Sigmoid colon (tissue), 7 donors: Measurements from ENCODE around the gene GPX3. TPM values are rescaled to one million over a fixed set of nuclear protein-coding genes. Genes with fewer than 3 reads are reported as not detected.

Experiments
- DNase-seq: peaks from one replicate; pipeline ENCODE4 v3.0.0-alpha.2; 2019
- H3K27ac ChIP-seq, 4 donors: fragments of 200-600 bp; sonication (generic); one replicate each; pipeline ENCODE4 v1.5.1; 2016 to 2019; ENCODE audit warnings: mild to moderate bottlenecking in 1 of 4
- H3K27me3 ChIP-seq, 3 donors: fragments of 200-600 bp; sonication (generic); one replicate each; pipeline ENCODE4 v1.5.1; 2019; ENCODE audit warnings: mild to moderate bottlenecking in 1 of 3
- H3K36me3 ChIP-seq, 4 donors: fragments of 200-600 bp; sonication (generic); one replicate each; pipeline ENCODE4 v1.5.1; 2016 to 2019
- H3K4me1 ChIP-seq, 4 donors: fragments of 200-600 bp; sonication (generic); one replicate each; pipeline ENCODE4 v1.5.1; 2017 to 2019
- H3K4me3 ChIP-seq, 4 donors: fragments of 200-600 bp; sonication (generic); one replicate each; pipeline ENCODE4 v1.5.1; 2017 to 2019; ENCODE audit warnings: mild to moderate bottlenecking in 2 of 4, moderate library complexity in 1 of 4
- H3K9me3 ChIP-seq, 4 donors: fragments of 200-600 bp in 3 of 4; sonication (generic) in 3 of 4; one replicate each; pipeline versions ENCODE4 v1.5.1 to v1.6.1; 2013 to 2019
- EP300 ChIP-seq, 4 donors: sonication (generic); formaldehyde crosslinking; IDR thresholded peaks; one replicate each; pipeline ENCODE4 v1.6.1; 2017; ENCODE audit warnings: antibody characterized with exemption in 4 of 4
- POLR2A ChIP-seq, 2 donors: fragments of 450-650 bp; IDR thresholded peaks; one replicate each; pipeline ENCODE4 v1.6.1; 2016; ENCODE audit warnings: antibody characterized with exemption in 2 of 2, mild to moderate bottlenecking in 2 of 2, moderate library complexity in 2 of 2
- POLR2AphosphoS5 ChIP-seq, 4 donors: sonication (generic); formaldehyde crosslinking; IDR thresholded peaks; one replicate each; pipeline ENCODE4 v1.6.1; 2017; ENCODE audit warnings: antibody characterized with exemption in 4 of 4
- WGBS, 2 donors: extraction: QIAGEN DNeasy Blood & Tissue Kit; methylation state at CpG; one replicate each; pipeline ENCODE4 v1.1.7; 2013; 5-methylcytosine and 5-hydroxymethylcytosine counted together
- intact Hi-C: fragments of 100-400 bp; cut with DNase I; formaldehyde crosslinking; loops from one replicate; pipeline ENCODE4 v1.15.1; 2023
- polyA plus RNA-seq, 3 donors: library from polyadenylated mRNA; stranded (reverse); fragments of 200-250 nt; gene quantifications; one replicate each; pipeline ENCODE4 v1.2.3, GENCODE V29; 2013
- total RNA-seq, 4 donors: library from RNA; depleted of rRNA; stranded (reverse); fragments of >200 nt; gene quantifications; one replicate each; pipeline ENCODE4 v1.1.0, GENCODE V29; 2016
- TF ChIP-seq, protein P1 (sequence below), 4 experiments: fragments of 450-650 bp in 3 of 4; fragments of 200-600 bp in 1 of 4; IDR thresholded peaks; one replicate each; pipeline ENCODE4 v1.5.1; 2016 to 2019; ENCODE audit warnings: antibody characterized with exemption in 4 of 4, mild to moderate bottlenecking in 3 of 4, moderate library complexity in 2 of 4
- donor health status: healthy with polysubstance abuse.
- donor health status: Bipolar disorder and iron deficiency.
- donor health status: healthy.

GPX3 gene
- total and polyA plus RNA-seq, 7 donors = 85.1 to 2,079 (median 805) TPM

GRCh38 chr5:151008210-151008491, 12.2 kb upstream of the GPX3 start:
- H3K27ac ChIP-seq = peak overlapping the region; percentile 74 to 88 (median 80)
- no peaks in the 10 kb centered on the region for H3K9me3 ChIP-seq
- TF ChIP-seq EP300 (IDR thresholded peaks at IDR 0.05) (no peak), POLR2AphosphoS5 (IDR thresholded peaks at IDR 0.05) (no peak), POLR2A (IDR thresholded peaks at IDR 0.05) (no peak)
- TF ChIP-seq, protein P1, sequence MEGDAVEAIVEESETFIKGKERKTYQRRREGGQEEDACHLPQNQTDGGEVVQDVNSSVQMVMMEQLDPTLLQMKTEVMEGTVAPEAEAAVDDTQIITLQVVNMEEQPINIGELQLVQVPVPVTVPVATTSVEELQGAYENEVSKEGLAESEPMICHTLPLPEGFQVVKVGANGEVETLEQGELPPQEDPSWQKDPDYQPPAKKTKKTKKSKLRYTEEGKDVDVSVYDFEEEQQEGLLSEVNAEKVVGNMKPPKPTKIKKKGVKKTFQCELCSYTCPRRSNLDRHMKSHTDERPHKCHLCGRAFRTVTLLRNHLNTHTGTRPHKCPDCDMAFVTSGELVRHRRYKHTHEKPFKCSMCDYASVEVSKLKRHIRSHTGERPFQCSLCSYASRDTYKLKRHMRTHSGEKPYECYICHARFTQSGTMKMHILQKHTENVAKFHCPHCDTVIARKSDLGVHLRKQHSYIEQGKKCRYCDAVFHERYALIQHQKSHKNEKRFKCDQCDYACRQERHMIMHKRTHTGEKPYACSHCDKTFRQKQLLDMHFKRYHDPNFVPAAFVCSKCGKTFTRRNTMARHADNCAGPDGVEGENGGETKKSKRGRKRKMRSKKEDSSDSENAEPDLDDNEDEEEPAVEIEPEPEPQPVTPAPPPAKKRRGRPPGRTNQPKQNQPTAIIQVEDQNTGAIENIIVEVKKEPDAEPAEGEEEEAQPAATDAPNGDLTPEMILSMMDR (IDR thresholded peaks at IDR 0.05) = no peak
- DNase-seq = no peak
- H3K4me3 ChIP-seq = no peak overlapping the region
- no peaks in the 10 kb centered on the region for H3K27me3 ChIP-seq
- 67 to 87% methylated on average over 2 of the region's 2 CpGs for WGBS, 2 donors
- intact Hi-C loops = no loop called here
- peaks cover 0 to 43% (median 37%) of the 10 kb centered on the region in 4 donors for H3K4me1 ChIP-seq
- H3K36me3 ChIP-seq = no peaks in the 10 kb centered on the region

DNA sequence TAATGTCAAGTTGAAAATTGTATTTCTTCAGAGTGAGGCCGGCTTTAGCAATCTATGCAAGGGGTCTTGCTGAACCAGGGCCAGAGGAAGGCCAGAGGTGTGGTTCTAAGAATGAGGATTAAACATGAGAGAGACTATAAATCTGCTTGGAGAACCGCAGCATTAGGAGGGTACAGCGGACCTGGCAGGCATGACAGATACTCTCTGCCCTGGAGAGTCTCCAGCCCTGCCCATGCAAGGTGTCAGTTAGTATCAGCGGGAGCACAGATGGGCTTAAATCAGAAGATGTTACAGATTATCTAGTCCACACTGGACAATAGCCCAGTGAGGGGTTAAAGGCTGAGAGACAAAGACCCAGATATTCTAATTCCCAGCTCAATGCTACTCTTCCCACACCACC, 11.5 kb upstream of the GPX3 start:
- H3K9me3 ChIP-seq = no peaks in the 10 kb centered on the region
- intact Hi-C loops = no loop called here
- WGBS, 2 donors = 94 to 96% methylated on average over 4 of the region's 4 CpGs
- TF ChIP-seq, protein P1 (IDR thresholded peaks at IDR 0.05) = no peak
- TF ChIP-seq POLR2A (IDR thresholded peaks at IDR 0.05) (no peak), POLR2AphosphoS5 (IDR thresholded peaks at IDR 0.05) (no peak), EP300 (IDR thresholded peaks at IDR 0.05) (no peak)
- H3K36me3 ChIP-seq = no peaks in the 10 kb centered on the region
- no peaks in the 10 kb centered on the region for H3K27me3 ChIP-seq
- no peak overlapping the region for H3K4me3 ChIP-seq
- H3K27ac ChIP-seq = peak overlapping the region in 1 of 4 donors; percentile 81
- no peak for DNase-seq
- H3K4me1 ChIP-seq = peaks cover 0 to 43% (median 37%) of the 10 kb centered on the region in 4 donors

GRCh38 chr5:151012862-151013261, 7.5 kb upstream of the GPX3 start:
- Histone ChIP-seq H3K27me3 (no peaks in the 10 kb centered on the region), H3K27ac (no peak overlapping the region), H3K4me1 (peaks cover 0 to 17% (median 3%) of the 10 kb centered on the region in 4 donors), H3K4me3 (no peak overlapping the region), H3K36me3 (no peaks in the 10 kb centered on the region), H3K9me3 (no peaks in the 10 kb centered on the region)
- WGBS, 2 donors = 58 to 83% methylated on average over 6 of the region's 6 CpGs
- DNase-seq = no peak
- intact Hi-C loops = no loop called here
- no peak for TF ChIP-seq POLR2AphosphoS5 (IDR thresholded peaks at IDR 0.05)
- no peak for TF ChIP-seq EP300 (IDR thresholded peaks at IDR 0.05)
- TF ChIP-seq, protein P1 (IDR thresholded peaks at IDR 0.05) = no peak

- H3K36me3 ChIP-seq = no peaks in the 10 kb centered on the region
- H3K27me3 ChIP-seq = no peaks in the 10 kb centered on the region
- H3K27ac ChIP-seq = peak overlapping the region; percentile 30 to 71 (median 44)
- no peaks in the 10 kb centered on the region for H3K9me3 ChIP-seq
- H3K4me1 ChIP-seq = peaks cover 0 to 13% (median 0%) of the 10 kb centered on the region in 4 donors
- intact Hi-C loops = no loop called here
- 58 to 79% methylated on average over 4 of the region's 4 CpGs for WGBS, 2 donors
- no peak for DNase-seq
- TF ChIP-seq POLR2A (IDR thresholded peaks at IDR 0.05) = no peak
- TF ChIP-seq POLR2AphosphoS5 (IDR thresholded peaks at IDR 0.05) = peak in 2 of 4 donors; percentile 26 to 29
- TF ChIP-seq, protein P1 (IDR thresholded peaks at IDR 0.05) = no peak
- H3K4me3 ChIP-seq = no peak overlapping the region
These were observed 5.6 kb upstream of the GPX3 start for GRCh38 chr5:151014680-151015343.
